H1 (cell line): ENCODE results near the gene RALGAPA1. TPM values are rescaled to one million over a fixed set of nuclear protein-coding genes. Genes with fewer than 3 reads are reported as not detected.

Source experiments
- BCL11A ChIP-seq, 2 experiments: IDR thresholded peaks; one replicate each; pipeline ENCODE4 v1.6.1; 2011; ENCODE audit warnings: low read depth in 2 of 2, low read length in 2 of 2, mild to moderate bottlenecking in 2 of 2
- CBX5 ChIP-seq: fragments of 300-800, 300-1000 bp; sonication (generic); IDR thresholded peaks from 2 replicates; pipeline ENCODE4 v1.7.1; 2016; ENCODE audit warnings: antibody characterized with exemption, low read length, low read depth
- CHD1 ChIP-seq: IDR thresholded peaks from 2 replicates; pipeline ENCODE4 v1.6.1; 2012; ENCODE audit warnings: low read depth, low read length, improper control_type of control experiment
- JUN ChIP-seq: IDR thresholded peaks from 2 replicates; pipeline ENCODE4 v1.6.1; 2011; ENCODE audit warnings: low read depth, mild to moderate bottlenecking, improper control_type of control experiment, low read length
- JUND ChIP-seq: IDR thresholded peaks from 2 replicates; pipeline ENCODE4 v1.6.1; 2011; ENCODE audit warnings: mild to moderate bottlenecking, improper control_type of control experiment, low read length
- KDM5A ChIP-seq: fragments of 200-600 bp; IDR thresholded peaks from 2 replicates; pipeline ENCODE4 v1.7.1; 2012; ENCODE audit warnings: mild to moderate bottlenecking, low read length, inconsistent platforms, mixed read lengths
- NANOG ChIP-seq: IDR thresholded peaks from 2 replicates; pipeline ENCODE4 v1.6.1; 2011; ENCODE audit warnings: low read length, low read depth, mild to moderate bottlenecking, inconsistent platforms; ENCODE audit not compliant: insufficient read depth, poor library complexity, severe bottlenecking
- POLR2AphosphoS5 ChIP-seq: IDR thresholded peaks from 2 replicates; pipeline ENCODE4 v1.6.1; 2011; ENCODE audit warnings: low read depth, low read length
- RFX5 ChIP-seq: IDR thresholded peaks from 2 replicates; pipeline ENCODE4 v1.6.1; 2011; ENCODE audit warnings: low read depth, low read length, improper control_type of control experiment, borderline replicate concordance
- RNF2 ChIP-seq: fragments of 200-900, 300-1000 bp; sonication (generic); IDR thresholded peaks from 2 replicates; pipeline ENCODE4 v1.7.1; 2016; ENCODE audit warnings: borderline replicate concordance, low read depth, mild to moderate bottlenecking, antibody characterized with exemption, low read length; ENCODE audit not compliant: poor library complexity, severe bottlenecking; ENCODE audit errors: missing control alignments
- SIRT6 ChIP-seq: IDR thresholded peaks from one replicate; pipeline ENCODE4 v1.7.1; 2012; ENCODE audit warnings: low read length, inconsistent platforms
- SRF ChIP-seq: IDR thresholded peaks from 2 replicates; pipeline ENCODE4 v1.6.1; 2011; ENCODE audit warnings: mild to moderate bottlenecking, low read depth, low read length, moderate library complexity
- polyA plus RNA-seq, 7 experiments: library from polyadenylated mRNA; depleted of rRNA in 3 of 7; stranded (reverse) in 5 of 7; unstranded in 2 of 7; fragments of >200 nt in 5 of 7; fragments of 200-250 nt in 2 of 7; gene quantifications; 1 replicate in 5 of 7; 2 replicates in 1 of 7; 4 replicates in 1 of 7; pipeline versions ENCODE4 v1.2.1 to v1.2.3, GENCODE V29; 2011 to 2013; ENCODE audit warnings: missing spikeins in 2 of 7, mixed read lengths in 2 of 7
- total RNA-seq: library from RNA; stranded (reverse); fragmentation: NEBNext Ultra II Directional; extraction: Animal tissue kit (Norgen Biotek cat#: 25700); gene quantifications from 2 replicates; pipeline ENCODE4 v1.2.1, GENCODE V29; 2021
- TF ChIP-seq, protein P1 (sequence below): fragments of 300-600 bp; sonication (generic); IDR thresholded peaks from 2 replicates; pipeline ENCODE4 v1.7.1; 2012; ENCODE audit warnings: low read length, moderate library complexity, mild to moderate bottlenecking, inconsistent platforms; ENCODE audit not compliant: insufficient replicate concordance

The RALGAPA1 gene
- total and polyA plus RNA-seq, 2 of the 8 experiments (the other 6 are each of a cell fraction or from before 2014, with no cell fraction given) = 4.2 to 26.7 TPM

DNA sequence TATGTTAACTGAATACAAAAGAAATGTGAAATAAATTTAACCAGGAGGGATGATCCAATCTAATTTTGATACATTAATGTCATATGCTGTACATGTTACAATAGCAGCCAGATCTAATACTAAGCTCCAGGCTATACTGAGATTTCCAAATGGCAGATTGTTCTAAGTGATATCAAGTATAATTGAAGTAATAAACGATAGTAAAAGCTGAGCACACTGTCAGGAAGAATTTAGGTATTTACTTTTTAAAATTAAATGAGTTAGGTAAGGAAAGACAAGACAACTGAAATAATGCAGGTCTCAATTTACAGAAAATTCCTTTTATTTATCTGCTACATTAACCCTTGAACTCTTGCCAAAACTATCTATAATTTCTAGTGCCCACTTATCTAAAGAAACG is 235.2 kb downstream of the RALGAPA1 start (continued):
- TF ChIP-seq, protein P1, sequence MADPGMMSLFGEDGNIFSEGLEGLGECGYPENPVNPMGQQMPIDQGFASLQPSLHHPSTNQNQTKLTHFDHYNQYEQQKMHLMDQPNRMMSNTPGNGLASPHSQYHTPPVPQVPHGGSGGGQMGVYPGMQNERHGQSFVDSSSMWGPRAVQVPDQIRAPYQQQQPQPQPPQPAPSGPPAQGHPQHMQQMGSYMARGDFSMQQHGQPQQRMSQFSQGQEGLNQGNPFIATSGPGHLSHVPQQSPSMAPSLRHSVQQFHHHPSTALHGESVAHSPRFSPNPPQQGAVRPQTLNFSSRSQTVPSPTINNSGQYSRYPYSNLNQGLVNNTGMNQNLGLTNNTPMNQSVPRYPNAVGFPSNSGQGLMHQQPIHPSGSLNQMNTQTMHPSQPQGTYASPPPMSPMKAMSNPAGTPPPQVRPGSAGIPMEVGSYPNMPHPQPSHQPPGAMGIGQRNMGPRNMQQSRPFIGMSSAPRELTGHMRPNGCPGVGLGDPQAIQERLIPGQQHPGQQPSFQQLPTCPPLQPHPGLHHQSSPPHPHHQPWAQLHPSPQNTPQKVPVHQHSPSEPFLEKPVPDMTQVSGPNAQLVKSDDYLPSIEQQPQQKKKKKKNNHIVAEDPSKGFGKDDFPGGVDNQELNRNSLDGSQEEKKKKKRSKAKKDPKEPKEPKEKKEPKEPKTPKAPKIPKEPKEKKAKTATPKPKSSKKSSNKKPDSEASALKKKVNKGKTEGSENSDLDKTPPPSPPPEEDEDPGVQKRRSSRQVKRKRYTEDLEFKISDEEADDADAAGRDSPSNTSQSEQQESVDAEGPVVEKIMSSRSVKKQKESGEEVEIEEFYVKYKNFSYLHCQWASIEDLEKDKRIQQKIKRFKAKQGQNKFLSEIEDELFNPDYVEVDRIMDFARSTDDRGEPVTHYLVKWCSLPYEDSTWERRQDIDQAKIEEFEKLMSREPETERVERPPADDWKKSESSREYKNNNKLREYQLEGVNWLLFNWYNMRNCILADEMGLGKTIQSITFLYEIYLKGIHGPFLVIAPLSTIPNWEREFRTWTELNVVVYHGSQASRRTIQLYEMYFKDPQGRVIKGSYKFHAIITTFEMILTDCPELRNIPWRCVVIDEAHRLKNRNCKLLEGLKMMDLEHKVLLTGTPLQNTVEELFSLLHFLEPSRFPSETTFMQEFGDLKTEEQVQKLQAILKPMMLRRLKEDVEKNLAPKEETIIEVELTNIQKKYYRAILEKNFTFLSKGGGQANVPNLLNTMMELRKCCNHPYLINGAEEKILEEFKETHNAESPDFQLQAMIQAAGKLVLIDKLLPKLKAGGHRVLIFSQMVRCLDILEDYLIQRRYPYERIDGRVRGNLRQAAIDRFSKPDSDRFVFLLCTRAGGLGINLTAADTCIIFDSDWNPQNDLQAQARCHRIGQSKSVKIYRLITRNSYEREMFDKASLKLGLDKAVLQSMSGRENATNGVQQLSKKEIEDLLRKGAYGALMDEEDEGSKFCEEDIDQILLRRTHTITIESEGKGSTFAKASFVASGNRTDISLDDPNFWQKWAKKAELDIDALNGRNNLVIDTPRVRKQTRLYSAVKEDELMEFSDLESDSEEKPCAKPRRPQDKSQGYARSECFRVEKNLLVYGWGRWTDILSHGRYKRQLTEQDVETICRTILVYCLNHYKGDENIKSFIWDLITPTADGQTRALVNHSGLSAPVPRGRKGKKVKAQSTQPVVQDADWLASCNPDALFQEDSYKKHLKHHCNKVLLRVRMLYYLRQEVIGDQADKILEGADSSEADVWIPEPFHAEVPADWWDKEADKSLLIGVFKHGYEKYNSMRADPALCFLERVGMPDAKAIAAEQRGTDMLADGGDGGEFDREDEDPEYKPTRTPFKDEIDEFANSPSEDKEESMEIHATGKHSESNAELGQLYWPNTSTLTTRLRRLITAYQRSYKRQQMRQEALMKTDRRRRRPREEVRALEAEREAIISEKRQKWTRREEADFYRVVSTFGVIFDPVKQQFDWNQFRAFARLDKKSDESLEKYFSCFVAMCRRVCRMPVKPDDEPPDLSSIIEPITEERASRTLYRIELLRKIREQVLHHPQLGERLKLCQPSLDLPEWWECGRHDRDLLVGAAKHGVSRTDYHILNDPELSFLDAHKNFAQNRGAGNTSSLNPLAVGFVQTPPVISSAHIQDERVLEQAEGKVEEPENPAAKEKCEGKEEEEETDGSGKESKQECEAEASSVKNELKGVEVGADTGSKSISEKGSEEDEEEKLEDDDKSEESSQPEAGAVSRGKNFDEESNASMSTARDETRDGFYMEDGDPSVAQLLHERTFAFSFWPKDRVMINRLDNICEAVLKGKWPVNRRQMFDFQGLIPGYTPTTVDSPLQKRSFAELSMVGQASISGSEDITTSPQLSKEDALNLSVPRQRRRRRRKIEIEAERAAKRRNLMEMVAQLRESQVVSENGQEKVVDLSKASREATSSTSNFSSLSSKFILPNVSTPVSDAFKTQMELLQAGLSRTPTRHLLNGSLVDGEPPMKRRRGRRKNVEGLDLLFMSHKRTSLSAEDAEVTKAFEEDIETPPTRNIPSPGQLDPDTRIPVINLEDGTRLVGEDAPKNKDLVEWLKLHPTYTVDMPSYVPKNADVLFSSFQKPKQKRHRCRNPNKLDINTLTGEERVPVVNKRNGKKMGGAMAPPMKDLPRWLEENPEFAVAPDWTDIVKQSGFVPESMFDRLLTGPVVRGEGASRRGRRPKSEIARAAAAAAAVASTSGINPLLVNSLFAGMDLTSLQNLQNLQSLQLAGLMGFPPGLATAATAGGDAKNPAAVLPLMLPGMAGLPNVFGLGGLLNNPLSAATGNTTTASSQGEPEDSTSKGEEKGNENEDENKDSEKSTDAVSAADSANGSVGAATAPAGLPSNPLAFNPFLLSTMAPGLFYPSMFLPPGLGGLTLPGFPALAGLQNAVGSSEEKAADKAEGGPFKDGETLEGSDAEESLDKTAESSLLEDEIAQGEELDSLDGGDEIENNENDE = no peak
- no peak for TF ChIP-seq KDM5A
- TF ChIP-seq JUND = no peak
- no peak for TF ChIP-seq POLR2AphosphoS5
- TF ChIP-seq JUN = no peak
- no peak for TF ChIP-seq RFX5
- TF ChIP-seq CHD1 = no peak
- TF ChIP-seq NANOG = no peak
- TF ChIP-seq BCL11A (IDR thresholded peaks at IDR 0.05; ENCODE audit: low read depth in 2 of 2, low read length in 2 of 2) = no peak
- no peak for TF ChIP-seq CBX5
- no peak for TF ChIP-seq SIRT6
- TF ChIP-seq RNF2 = no peak
- TF ChIP-seq SRF = no peak
